Thymus (tissue), 11 donors: Measurements from ENCODE around the gene SERPINE1. TPM values are rescaled to one million over a fixed set of nuclear protein-coding genes. Genes with fewer than 3 reads are reported as not detected.

ENCODE experiments used
- DNase-seq, 9 donors: peaks; one replicate each; pipeline ENCODE4 v3.0.0-alpha.2; 2013; ENCODE audit warnings: low spot score in 9 of 9, low read depth in 6 of 9, missing footprints in 1 of 9
- H3K27ac ChIP-seq, 2 donors: one replicate each; pipeline ENCODE4 v1.5.1; 2013; ENCODE audit warnings: control low read depth in 1 of 2, low read depth in 1 of 2, low read length in 1 of 2, mild to moderate bottlenecking in 1 of 2, moderate library complexity in 1 of 2
- H3K27me3 ChIP-seq, 2 donors: one replicate each; pipeline ENCODE4 v1.5.1; 2013; ENCODE audit warnings: low read length in 1 of 2; ENCODE audit not compliant: control insufficient read depth in 2 of 2, insufficient read depth in 1 of 2
- H3K36me3 ChIP-seq, 2 donors: one replicate each; pipeline ENCODE4 v1.5.1; 2013; ENCODE audit warnings: low read length in 1 of 2, mild to moderate bottlenecking in 1 of 2, moderate library complexity in 1 of 2; ENCODE audit not compliant: control insufficient read depth in 2 of 2, insufficient read depth in 2 of 2
- H3K4me1 ChIP-seq, 2 donors: one replicate each; pipeline ENCODE4 v1.5.1; 2013; ENCODE audit warnings: low read length in 2 of 2; ENCODE audit not compliant: control insufficient read depth in 2 of 2, insufficient read depth in 2 of 2
- H3K4me3 ChIP-seq, 2 donors: one replicate each; pipeline ENCODE4 v1.5.1; 2013; ENCODE audit warnings: low read length in 2 of 2, control low read depth in 1 of 2, mild to moderate bottlenecking in 1 of 2
- H3K9me3 ChIP-seq, 2 donors: one replicate each; pipeline ENCODE4 v1.5.1; 2013; ENCODE audit warnings: low read length in 1 of 2, mild to moderate bottlenecking in 1 of 2; ENCODE audit not compliant: control insufficient read depth in 2 of 2, insufficient read depth in 1 of 2
- WGBS: extraction: QIAGEN DNeasy Blood & Tissue Kit; methylation state at CpG from one replicate; pipeline ENCODE4 v1.1.7; 2013; 5-methylcytosine and 5-hydroxymethylcytosine counted together
- polyA plus RNA-seq: library from polyadenylated mRNA; stranded (reverse); fragments of 200-250 nt; gene quantifications from one replicate; pipeline ENCODE4 v1.2.3, GENCODE V29; 2013
- total RNA-seq: library from RNA; stranded (reverse); fragments of 120-200 nt; gene quantifications from one replicate; pipeline ENCODE4 v1.2.4, GENCODE V29; 2013
- donor health status: healthy.

Gene SERPINE1
- total and polyA plus RNA-seq, 2 donors: 2.1 to 7.3 TPM

DNA sequence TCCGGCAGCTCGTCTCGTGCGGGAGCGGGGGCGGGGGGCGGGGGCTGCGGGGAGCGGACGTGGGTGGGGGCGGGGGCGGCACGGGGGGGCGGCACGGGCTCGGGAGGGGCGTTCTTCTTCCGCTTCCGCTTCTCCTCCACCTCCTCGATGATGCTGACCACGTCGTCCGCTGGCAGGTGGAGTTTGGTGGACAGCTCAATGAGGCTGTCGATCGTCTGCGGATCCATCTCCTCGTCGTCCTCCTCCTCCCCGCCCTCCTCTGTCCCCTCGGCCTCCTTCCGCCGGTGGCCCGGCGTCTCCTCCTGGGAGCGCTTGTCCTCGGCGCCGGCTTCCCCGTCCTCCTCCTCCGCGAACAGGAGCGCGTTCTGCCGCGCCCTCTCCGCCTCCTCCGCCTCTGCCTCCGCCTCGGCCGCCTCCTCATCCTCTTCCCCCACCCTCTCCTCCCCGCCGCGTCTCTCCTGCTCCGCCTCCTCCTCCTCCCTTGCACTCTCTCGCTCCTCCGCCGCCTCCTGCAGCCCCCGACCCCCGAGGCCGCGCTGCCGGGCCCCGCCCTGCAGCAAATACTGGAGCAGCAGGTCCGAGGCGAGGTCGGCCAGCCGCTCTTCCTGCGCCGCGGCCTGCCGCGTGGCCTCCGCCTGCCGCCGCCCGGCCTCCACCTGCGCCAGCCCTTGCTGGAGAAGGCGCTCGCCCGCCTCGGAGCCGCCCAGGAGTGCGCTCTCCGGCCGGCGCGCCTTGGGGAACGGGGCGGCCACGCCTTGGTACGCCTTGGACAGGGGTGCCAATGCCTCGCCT, 36.6 kb downstream of the SERPINE1 start:
- Histone ChIP-seq H3K4me1 (peaks cover 32 to 50% of the 10 kb centered on the region in 2 donors), H3K27me3 (peaks cover 69 to 84% of the 10 kb centered on the region in 2 donors), H3K27ac (no peak overlapping the region), H3K4me3 (peak overlapping the region; percentile 22 to 41), H3K9me3 (peaks cover 0 to 22% of the 10 kb centered on the region in 2 donors), H3K36me3 (peaks cover 0 to 7% of the 10 kb centered on the region in 2 donors)
- peak in 1 of 9 donors; percentile 48 for DNase-seq
- WGBS: 1% methylated on average over 90 of the region's 92 CpGs

DNA sequence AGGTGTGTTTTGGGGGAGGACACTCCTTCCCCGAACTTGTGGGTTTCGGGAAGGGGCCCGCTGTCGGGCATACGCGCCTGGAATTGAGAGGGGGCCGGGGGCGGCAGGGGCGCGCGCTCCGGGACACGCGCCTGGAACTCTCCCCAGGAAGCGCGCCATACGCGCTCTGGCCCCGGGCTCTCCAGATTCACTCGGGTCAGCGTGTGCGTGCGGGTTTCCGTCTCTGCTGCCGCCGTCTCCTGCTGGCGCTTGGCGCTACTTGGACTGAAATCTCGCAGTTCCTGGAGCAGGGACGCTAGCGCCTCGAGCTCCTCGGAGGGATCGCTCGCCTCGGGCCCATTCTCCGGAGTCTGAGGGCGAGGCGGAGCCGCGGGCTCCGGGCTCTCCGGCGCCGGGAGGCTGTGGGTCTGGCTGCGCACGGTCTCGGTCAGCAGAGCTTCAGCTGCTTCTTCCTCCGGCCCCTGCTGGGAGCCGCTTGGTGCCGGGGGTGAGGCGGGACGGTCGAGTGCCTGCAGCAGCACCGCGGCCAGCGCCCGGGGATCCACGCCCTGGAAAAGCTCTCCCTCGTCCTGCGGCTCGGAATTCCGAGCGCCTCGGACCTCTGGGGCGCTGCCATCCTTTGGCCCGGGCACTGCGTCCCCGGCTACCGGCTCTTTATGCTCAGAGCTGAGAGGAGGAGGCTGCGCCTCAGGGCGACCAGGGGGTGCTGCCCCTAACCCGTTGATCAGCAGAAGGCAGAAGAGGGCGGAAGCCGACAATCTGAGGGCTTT, 37.4 kb downstream of the SERPINE1 start:
- Histone ChIP-seq H3K9me3 (peaks cover 0 to 23% of the 10 kb centered on the region in 2 donors), H3K4me3 (peak overlapping the region in 1 of 2 donors; percentile 41), H3K27me3 (peaks cover 77 to 92% of the 10 kb centered on the region in 2 donors), H3K36me3 (peaks cover 0 to 6% of the 10 kb centered on the region in 2 donors), H3K27ac (no peak overlapping the region), H3K4me1 (peaks cover 34 to 54% of the 10 kb centered on the region in 2 donors)
- WGBS: 4% methylated on average over 75 of the region's 75 CpGs
- no peak for DNase-seq

DNA sequence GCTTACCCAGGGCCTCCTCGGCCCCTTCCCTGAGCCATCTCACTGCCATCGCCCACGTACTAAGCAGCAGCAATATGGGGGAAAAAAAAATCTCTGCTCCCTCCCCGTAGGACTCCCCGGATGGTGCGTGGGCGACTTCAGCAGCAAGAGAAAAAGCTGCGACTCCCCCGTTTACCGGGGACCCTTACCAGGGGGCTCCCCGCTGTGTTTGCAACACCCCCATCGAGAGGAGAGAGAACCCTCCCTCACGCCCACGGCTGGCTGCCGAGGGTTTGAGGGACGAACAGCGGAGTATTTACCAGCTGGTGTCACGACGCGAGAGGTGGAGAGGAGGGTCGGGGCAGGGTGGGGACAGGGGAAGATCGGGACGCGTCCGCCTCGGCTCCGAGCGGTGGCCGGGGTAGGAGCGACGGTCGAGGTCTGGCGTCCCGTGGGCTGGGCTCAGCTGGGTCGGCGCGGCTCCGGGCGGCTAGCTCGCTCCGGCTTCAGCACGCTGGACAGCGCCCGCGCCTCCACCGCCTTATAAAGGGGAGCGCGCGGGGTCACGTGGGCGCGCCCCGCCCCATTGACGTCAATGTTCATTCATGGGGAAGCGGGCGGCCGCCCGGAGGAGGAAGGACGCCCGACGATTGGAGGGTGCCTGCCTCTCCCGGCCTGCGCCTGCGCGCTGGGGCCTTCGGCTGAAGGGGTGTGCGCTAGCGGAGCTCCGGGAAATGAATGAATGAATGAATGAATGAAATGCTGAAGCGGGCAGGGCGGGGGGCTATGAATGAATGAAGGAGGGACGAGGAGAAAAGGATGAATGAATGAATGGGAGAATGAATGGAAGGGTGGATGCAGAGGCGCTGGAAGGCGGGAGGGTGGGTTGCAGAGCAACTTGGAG, 38.4 kb downstream of the SERPINE1 start, which contains the start of gene VGF:
VGF (minus strand) TSS at position 495 of the 883 bp plus-strand sequence. CDS start 726 bp downstream, outside the sequence.
- H3K4me3 ChIP-seq: peak within 1 kb of the TSS in 1 of 2 donors; percentile 21
- H3K4me1 ChIP-seq: peaks cover 42 to 64% of the 10 kb centered on the region in 2 donors
- peak in 8 of 9 donors; percentile 73 to 94 (median 88) for DNase-seq

DNA sequence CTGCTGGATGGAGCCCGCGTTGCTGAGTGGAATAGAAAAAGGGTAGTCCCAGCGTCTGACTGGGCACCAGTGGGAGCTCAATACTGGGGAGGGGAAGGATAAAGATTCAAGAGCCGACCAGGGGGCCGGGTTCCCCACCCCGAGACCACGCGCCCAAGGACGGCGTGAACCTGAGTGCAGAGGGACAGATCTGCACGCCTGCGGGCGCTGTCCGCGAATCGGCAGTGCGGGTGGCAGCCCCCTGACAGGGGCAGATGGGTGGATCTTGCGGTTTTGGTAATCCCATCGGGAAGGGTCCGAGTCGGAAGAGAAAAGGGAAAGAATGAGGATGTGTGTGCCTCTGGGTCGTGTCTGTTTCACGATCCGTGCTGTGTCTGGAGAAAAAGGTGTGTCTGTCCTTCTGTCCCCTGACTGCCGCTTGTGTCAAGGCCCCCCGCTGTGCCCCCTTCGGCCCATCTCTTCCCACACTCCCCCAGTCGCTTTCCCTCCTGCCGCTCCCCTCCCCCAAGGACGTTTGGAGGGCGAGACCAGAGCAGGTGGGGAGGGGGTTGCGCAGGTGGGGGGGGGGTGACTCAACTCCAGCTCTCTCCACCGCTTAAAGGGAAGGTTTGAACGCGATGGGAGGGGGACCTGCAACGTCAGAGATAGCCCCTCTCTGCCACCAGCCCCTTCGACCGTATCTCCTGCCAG, 39.2 kb downstream of the SERPINE1 start:
- peak overlapping the region in 1 of 2 donors; percentile 21 for H3K4me3 ChIP-seq
- peaks cover 50 to 72% of the 10 kb centered on the region in 2 donors for H3K4me1 ChIP-seq
- 4% methylated on average over 38 of the region's 38 CpGs for WGBS
- DNase-seq: no peak
- H3K36me3 ChIP-seq: no peaks in the 10 kb centered on the region
- no peak overlapping the region for H3K27ac ChIP-seq
- H3K9me3 ChIP-seq: peaks cover 0 to 25% of the 10 kb centered on the region in 2 donors
- peaks cover 84 to 100% of the 10 kb centered on the region in 2 donors for H3K27me3 ChIP-seq

More for the DNA sequence above, 38.4 kb downstream of the SERPINE1 start, which contains the start of gene VGF:
- Histone ChIP-seq H3K27ac (no peak within 1 kb of the TSS), H3K27me3 (peaks cover 84 to 98% of the 10 kb centered on the region in 2 donors), H3K36me3 (peaks cover 0 to 2% of the 10 kb centered on the region in 2 donors), H3K9me3 (peaks cover 0 to 25% of the 10 kb centered on the region in 2 donors)
- WGBS: 4% methylated on average over 74 of the region's 74 CpGs

DNA sequence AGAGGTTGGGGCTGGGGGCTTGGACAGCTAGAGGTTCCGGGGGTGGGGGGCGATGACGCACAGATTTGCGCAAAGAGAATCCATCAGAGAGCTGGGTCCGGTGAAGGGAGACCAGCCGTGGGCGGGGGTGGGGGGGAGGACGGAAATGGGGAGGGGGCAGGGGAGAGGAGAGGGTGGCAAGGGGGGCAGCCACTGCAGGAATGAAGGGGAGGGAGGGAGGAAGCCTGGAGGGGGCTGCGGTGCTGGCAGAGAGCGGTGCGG, 39.7 kb downstream of the SERPINE1 start:
- peaks cover 85 to 100% of the 10 kb centered on the region in 2 donors for H3K27me3 ChIP-seq
- no peaks in the 10 kb centered on the region for H3K36me3 ChIP-seq
- H3K4me1 ChIP-seq: peaks cover 55 to 77% of the 10 kb centered on the region in 2 donors
- no peak overlapping the region for H3K27ac ChIP-seq
- peaks cover 0 to 28% of the 10 kb centered on the region in 2 donors for H3K9me3 ChIP-seq
- 4% methylated on average over 11 of the region's 11 CpGs for WGBS
- no peak for DNase-seq
- no peak overlapping the region for H3K4me3 ChIP-seq

DNA sequence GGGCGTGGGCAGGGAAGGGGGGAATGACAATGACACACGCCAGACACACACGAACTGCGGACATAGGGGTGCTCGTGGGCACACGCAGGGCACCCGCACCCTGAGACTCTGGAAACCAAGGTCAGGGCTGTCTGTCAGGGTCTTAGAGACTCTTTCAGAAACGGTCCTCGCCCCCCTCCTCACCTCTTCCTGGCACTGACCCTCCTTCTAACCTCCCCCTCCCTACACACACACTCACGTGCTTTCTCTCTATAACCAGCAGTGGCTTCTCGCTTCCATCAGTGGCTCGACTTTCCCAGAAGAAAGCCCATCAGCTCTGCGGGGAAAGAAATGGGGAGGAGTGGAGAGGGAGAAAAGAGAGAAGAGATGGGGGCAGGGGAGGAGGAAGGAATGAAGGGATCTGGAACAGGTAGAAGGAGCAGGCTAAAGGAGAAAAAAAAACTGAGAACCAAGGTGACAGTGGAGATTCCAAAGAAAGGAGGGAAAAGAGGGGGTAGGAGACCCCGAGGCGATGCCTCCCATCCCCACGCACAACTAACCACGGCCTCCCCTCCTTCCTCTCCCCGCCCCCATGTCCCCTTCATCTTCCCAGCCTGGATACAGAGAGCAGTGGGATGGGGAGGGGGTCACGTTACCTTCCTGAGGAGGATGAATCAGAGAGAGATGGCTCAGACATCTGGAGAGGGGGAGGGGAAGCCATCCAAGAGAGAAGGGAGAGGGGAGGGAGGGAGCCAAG, 40.2 kb downstream of the SERPINE1 start:
- peaks cover 2 to 33% of the 10 kb centered on the region in 2 donors for H3K9me3 ChIP-seq
- H3K27ac ChIP-seq: no peak overlapping the region
- no peaks in the 10 kb centered on the region for H3K36me3 ChIP-seq
- no peak for DNase-seq
- no peak overlapping the region for H3K4me3 ChIP-seq
- peaks cover 82 to 100% of the 10 kb centered on the region in 2 donors for H3K27me3 ChIP-seq
- peaks cover 59 to 82% of the 10 kb centered on the region in 2 donors for H3K4me1 ChIP-seq
- WGBS: 2% methylated on average over 19 of the region's 19 CpGs

DNA sequence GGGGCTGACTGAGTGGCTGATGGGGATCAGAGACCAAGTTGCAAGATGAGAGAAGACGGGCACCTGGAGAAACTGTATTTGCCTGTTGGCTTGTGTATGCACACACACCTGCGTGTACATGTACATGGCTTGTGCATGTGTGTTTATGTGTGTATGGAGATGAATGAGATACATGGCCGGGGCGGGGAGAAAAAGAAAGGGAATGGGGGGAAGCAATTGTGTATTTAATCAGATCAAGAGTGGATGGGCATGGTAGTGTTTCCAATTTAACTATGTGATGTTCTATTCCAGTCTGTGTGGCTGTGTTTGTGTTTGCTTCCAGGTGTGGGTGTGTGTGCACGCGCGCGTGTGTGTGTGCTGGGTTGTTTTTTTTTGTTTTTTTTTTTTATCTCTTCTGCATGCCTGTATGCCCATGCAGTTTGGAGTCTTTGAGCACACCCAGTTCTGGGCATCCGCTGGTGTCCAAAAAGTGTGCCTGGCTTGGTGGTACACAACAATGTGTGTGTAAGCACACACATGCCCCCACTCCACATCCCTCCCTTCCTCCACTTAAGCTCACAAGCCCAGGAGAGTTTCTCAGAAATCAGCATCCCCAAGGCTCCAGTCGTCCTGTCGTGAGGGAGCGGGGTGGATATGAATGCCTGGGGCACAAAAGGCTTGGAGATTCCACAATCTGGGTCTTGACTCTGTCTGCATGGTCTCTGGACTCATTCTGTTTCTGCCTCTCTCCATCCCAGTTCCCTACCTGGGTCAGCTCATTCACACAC, 40.9 kb downstream of the SERPINE1 start:
- DNase-seq: no peak
- peaks cover 9 to 41% of the 10 kb centered on the region in 2 donors for H3K9me3 ChIP-seq
- H3K27ac ChIP-seq: no peak overlapping the region
- H3K36me3 ChIP-seq: no peaks in the 10 kb centered on the region
- H3K4me3 ChIP-seq: no peak overlapping the region
- H3K27me3 ChIP-seq: peaks cover 80 to 100% of the 10 kb centered on the region in 2 donors
- WGBS: 9% methylated on average over 12 of the region's 12 CpGs
- H3K4me1 ChIP-seq: peaks cover 64 to 82% of the 10 kb centered on the region in 2 donors
